Neural cell (in vitro differentiated cells): Measurements from ENCODE around the gene CR1. TPM values are rescaled to one million over a fixed set of nuclear protein-coding genes. Genes with fewer than 3 reads are reported as not detected.

Source experiments
- H2AFZ ChIP-seq: fragments of 200-600, 300-800 bp; sonication (generic), shearing (Covaris generic); 2 replicates; pipeline ENCODE4 v1.6.0; 2014; ENCODE audit warnings: low read depth, mild to moderate bottlenecking, antibody characterized with exemption, low read length, moderate library complexity
- H3F3A ChIP-seq: fragments of 200-600 bp; shearing (Covaris generic); 2 replicates; pipeline ENCODE4 v1.6.1; 2016; ENCODE audit warnings: mild to moderate bottlenecking, moderate library complexity, mixed read lengths, antibody characterized with exemption, low read length; ENCODE audit not compliant: insufficient read depth, poor library complexity, severe bottlenecking
- H3K27ac ChIP-seq: fragments of 200-600, 300-800 bp; sonication (generic), shearing (Covaris generic); 2 replicates; pipeline ENCODE4 v1.5.1; 2014; ENCODE audit warnings: mild to moderate bottlenecking, low read length, moderate library complexity
- H3K27me3 ChIP-seq: fragments of 300-800, 200-600 bp; sonication (generic), shearing (Covaris generic); 2 replicates; pipeline ENCODE4 v1.6.0; 2014; ENCODE audit warnings: mild to moderate bottlenecking, low read depth, low read length, moderate library complexity; ENCODE audit not compliant: insufficient read depth
- H3K36me3 ChIP-seq: fragments of 300-800, 200-600 bp; sonication (generic), shearing (Covaris generic); 2 replicates; pipeline ENCODE4 v1.5.1; 2014; ENCODE audit warnings: mild to moderate bottlenecking, antibody characterized with exemption, low read length, moderate library complexity; ENCODE audit not compliant: insufficient read depth
- H3K4me2 ChIP-seq: fragments of 300-800, 200-600 bp; sonication (generic), shearing (Covaris generic); 2 replicates; pipeline ENCODE4 v1.6.0; 2014; ENCODE audit warnings: mild to moderate bottlenecking, low read length
- H3K4me3 ChIP-seq: fragments of 300-800, 200-600 bp; sonication (generic), shearing (Covaris generic); 2 replicates; pipeline ENCODE4 v1.5.1; 2014; ENCODE audit warnings: mild to moderate bottlenecking, low read length, moderate library complexity
- H3K79me2 ChIP-seq: fragments of 200-600 bp; shearing (Covaris generic); replicated peaks from 2 replicates; pipeline ENCODE4 v1.6.0; 2014; ENCODE audit warnings: mild to moderate bottlenecking, low read length, moderate library complexity; ENCODE audit not compliant: insufficient read depth
- H3K9ac ChIP-seq: fragments of 300-800, 200-600 bp; sonication (generic), shearing (Covaris generic); 2 replicates; pipeline ENCODE4 v1.6.1; 2016; ENCODE audit warnings: mild to moderate bottlenecking, low read length, mixed read lengths
- H3K9me2 ChIP-seq: fragments of 200-600 bp; shearing (Covaris generic); 2 replicates; pipeline ENCODE4 v1.6.1; 2016; ENCODE audit warnings: mild to moderate bottlenecking, low read length, mixed read lengths; ENCODE audit not compliant: insufficient read depth
- H3K9me3 ChIP-seq: fragments of 200-600, 300-800 bp; sonication (generic), shearing (Covaris generic); 2 replicates; pipeline ENCODE4 v1.6.1; 2016; ENCODE audit warnings: mild to moderate bottlenecking, mixed run types, low read length, moderate library complexity, mixed read lengths
- H4K20me1 ChIP-seq: fragments of 200-600 bp; shearing (Covaris generic); 2 replicates; pipeline ENCODE4 v1.6.1; 2016; ENCODE audit warnings: mild to moderate bottlenecking, mixed run types; ENCODE audit not compliant: insufficient read depth
- EP300 ChIP-seq: fragments of 450-650 bp; conservative IDR thresholded peaks from 2 replicates; pipeline ENCODE4 v1.6.1; 2014; ENCODE audit warnings: antibody characterized with exemption, mild to moderate bottlenecking, moderate library complexity; ENCODE audit not compliant: poor library complexity, severe bottlenecking
- EZH2 ChIP-seq: fragments of 200-600, 300-800 bp; shearing (Covaris generic), sonication (generic); IDR thresholded peaks from 2 replicates; pipeline ENCODE4 v1.6.1; 2014; ENCODE audit warnings: antibody characterized with exemption, low read length, borderline replicate concordance, mild to moderate bottlenecking; ENCODE audit not compliant: insufficient read depth, poor library complexity, severe bottlenecking
- MXI1 ChIP-seq: fragments of 450-650 bp; conservative IDR thresholded peaks from 2 replicates; pipeline ENCODE4 v1.6.1; 2014; ENCODE audit warnings: antibody characterized with exemption, mild to moderate bottlenecking; ENCODE audit not compliant: poor library complexity, severe bottlenecking
- POLR2AphosphoS5 ChIP-seq: IDR thresholded peaks from 2 replicates; pipeline ENCODE4 v1.6.1; 2012
- RAD21 ChIP-seq: fragments of 450-650 bp; conservative IDR thresholded peaks from 2 replicates; pipeline ENCODE4 v1.6.1; 2014; ENCODE audit warnings: antibody characterized with exemption, mild to moderate bottlenecking, moderate library complexity
- SMC3 ChIP-seq: fragments of 450-650 bp; conservative IDR thresholded peaks from 2 replicates; pipeline ENCODE4 v1.6.1; 2014; ENCODE audit warnings: antibody characterized with exemption, mild to moderate bottlenecking, moderate library complexity; ENCODE audit not compliant: poor library complexity
- TAF1 ChIP-seq: IDR thresholded peaks from 2 replicates; pipeline ENCODE4 v1.6.1; 2012; ENCODE audit warnings: low read depth
- polyA plus RNA-seq: library from polyadenylated mRNA; depleted of rRNA; stranded (reverse); fragments of >200 nt; gene quantifications from 2 replicates; pipeline ENCODE4 v1.2.3, GENCODE V29; 2014
- TF ChIP-seq, protein P1 (sequence below): fragments of 450-650 bp; IDR thresholded peaks from 2 replicates; pipeline ENCODE4 v1.5.1; 2014; ENCODE audit warnings: antibody characterized with exemption, mild to moderate bottlenecking, moderate library complexity; ENCODE audit not compliant: poor library complexity, severe bottlenecking
- TF ChIP-seq, protein P2 (sequence below): IDR thresholded peaks from 2 replicates; pipeline ENCODE4 v1.6.1; 2012; ENCODE audit warnings: borderline replicate concordance

The CR1 gene
- polyA plus RNA-seq, 1 donor from 2014 or later, result not detected

GRCh38 chr1:207654320-207654719, 158.4 kb downstream of the CR1 start:
- H3K27me3 ChIP-seq, result no peaks in the 10 kb centered on the region

GRCh38 chr1:207658408-207658807, 162.5 kb downstream of the CR1 start:
- H3K9me3 ChIP-seq, result no peaks in the 10 kb centered on the region
- no peak overlapping the region for H3K9ac ChIP-seq
- H3K27ac ChIP-seq, result no peak overlapping the region
- TF ChIP-seq RAD21, result no peak
- no peak for TF ChIP-seq EZH2
- TF ChIP-seq POLR2AphosphoS5, result no peak
- TF ChIP-seq TAF1, result no peak
- TF ChIP-seq, protein P1, sequence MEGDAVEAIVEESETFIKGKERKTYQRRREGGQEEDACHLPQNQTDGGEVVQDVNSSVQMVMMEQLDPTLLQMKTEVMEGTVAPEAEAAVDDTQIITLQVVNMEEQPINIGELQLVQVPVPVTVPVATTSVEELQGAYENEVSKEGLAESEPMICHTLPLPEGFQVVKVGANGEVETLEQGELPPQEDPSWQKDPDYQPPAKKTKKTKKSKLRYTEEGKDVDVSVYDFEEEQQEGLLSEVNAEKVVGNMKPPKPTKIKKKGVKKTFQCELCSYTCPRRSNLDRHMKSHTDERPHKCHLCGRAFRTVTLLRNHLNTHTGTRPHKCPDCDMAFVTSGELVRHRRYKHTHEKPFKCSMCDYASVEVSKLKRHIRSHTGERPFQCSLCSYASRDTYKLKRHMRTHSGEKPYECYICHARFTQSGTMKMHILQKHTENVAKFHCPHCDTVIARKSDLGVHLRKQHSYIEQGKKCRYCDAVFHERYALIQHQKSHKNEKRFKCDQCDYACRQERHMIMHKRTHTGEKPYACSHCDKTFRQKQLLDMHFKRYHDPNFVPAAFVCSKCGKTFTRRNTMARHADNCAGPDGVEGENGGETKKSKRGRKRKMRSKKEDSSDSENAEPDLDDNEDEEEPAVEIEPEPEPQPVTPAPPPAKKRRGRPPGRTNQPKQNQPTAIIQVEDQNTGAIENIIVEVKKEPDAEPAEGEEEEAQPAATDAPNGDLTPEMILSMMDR, result no peak
- TF ChIP-seq MXI1, result no peak
- TF ChIP-seq, protein P2, sequence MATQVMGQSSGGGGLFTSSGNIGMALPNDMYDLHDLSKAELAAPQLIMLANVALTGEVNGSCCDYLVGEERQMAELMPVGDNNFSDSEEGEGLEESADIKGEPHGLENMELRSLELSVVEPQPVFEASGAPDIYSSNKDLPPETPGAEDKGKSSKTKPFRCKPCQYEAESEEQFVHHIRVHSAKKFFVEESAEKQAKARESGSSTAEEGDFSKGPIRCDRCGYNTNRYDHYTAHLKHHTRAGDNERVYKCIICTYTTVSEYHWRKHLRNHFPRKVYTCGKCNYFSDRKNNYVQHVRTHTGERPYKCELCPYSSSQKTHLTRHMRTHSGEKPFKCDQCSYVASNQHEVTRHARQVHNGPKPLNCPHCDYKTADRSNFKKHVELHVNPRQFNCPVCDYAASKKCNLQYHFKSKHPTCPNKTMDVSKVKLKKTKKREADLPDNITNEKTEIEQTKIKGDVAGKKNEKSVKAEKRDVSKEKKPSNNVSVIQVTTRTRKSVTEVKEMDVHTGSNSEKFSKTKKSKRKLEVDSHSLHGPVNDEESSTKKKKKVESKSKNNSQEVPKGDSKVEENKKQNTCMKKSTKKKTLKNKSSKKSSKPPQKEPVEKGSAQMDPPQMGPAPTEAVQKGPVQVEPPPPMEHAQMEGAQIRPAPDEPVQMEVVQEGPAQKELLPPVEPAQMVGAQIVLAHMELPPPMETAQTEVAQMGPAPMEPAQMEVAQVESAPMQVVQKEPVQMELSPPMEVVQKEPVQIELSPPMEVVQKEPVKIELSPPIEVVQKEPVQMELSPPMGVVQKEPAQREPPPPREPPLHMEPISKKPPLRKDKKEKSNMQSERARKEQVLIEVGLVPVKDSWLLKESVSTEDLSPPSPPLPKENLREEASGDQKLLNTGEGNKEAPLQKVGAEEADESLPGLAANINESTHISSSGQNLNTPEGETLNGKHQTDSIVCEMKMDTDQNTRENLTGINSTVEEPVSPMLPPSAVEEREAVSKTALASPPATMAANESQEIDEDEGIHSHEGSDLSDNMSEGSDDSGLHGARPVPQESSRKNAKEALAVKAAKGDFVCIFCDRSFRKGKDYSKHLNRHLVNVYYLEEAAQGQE, result no peak
- no peak for TF ChIP-seq SMC3
- TF ChIP-seq EP300, result no peak
- H3K27me3 ChIP-seq, result no peaks in the 10 kb centered on the region
- H3K79me2 ChIP-seq, result no peaks in the 10 kb centered on the region
- no peaks in the 10 kb centered on the region for H3K9me2 ChIP-seq
- no peaks in the 10 kb centered on the region for H3F3A ChIP-seq
- H3K4me3 ChIP-seq, result no peak overlapping the region
- no peaks in the 10 kb centered on the region for H3K36me3 ChIP-seq
- H3K4me2 ChIP-seq, result no peak overlapping the region
- H2AFZ ChIP-seq, result no peak overlapping the region
- no peaks in the 10 kb centered on the region for H4K20me1 ChIP-seq

More at GRCh38 chr1:207654320-207654719, 158.4 kb downstream of the CR1 start:
- Histone ChIP-seq H3K9me3 (no peaks in the 10 kb centered on the region), H2AFZ (no peak overlapping the region), H3K9me2 (no peaks in the 10 kb centered on the region), H3K9ac (no peak overlapping the region), H3F3A (no peaks in the 10 kb centered on the region), H3K27ac (no peak overlapping the region), H4K20me1 (no peaks in the 10 kb centered on the region), H3K4me3 (no peak overlapping the region), H3K4me2 (no peak overlapping the region), H3K79me2 (no peaks in the 10 kb centered on the region), H3K36me3 (no peaks in the 10 kb centered on the region)
- TF ChIP-seq POLR2AphosphoS5, result no peak
